Natural killer cell (primary cell): ENCODE results near the gene DPY19L3. TPM values are rescaled to one million over a fixed set of nuclear protein-coding genes. Genes with fewer than 3 reads are reported as not detected.

ENCODE experiments used
- ATAC-seq, 3 donors: fragments of 150-1000 bp in 2 of 3; fragments of 200-7000 bp in 1 of 3; cut with Tn5 transposase; 1 replicate in 1 of 3; 2 replicates in 2 of 3; pipeline ENCODE4 v1.10.0; 2021; ENCODE audit warnings: mild to moderate bottlenecking in 2 of 3, moderate library complexity in 2 of 3
- DNase-seq, 2 donors: peaks; one replicate each; pipeline versions ENCODE4 v3.0.0 to v3.0.0-alpha.2; 2013 to 2021; ENCODE audit warnings: mixed read lengths in 1 of 2
- H3K27ac ChIP-seq: one replicate; pipeline ENCODE4 v1.5.1; 2013; ENCODE audit warnings: mild to moderate bottlenecking, low read length
- H3K27me3 ChIP-seq: one replicate; pipeline ENCODE4 v1.6.1; 2013; ENCODE audit warnings: low read length; ENCODE audit not compliant: control insufficient read depth, insufficient read depth
- H3K36me3 ChIP-seq: one replicate; pipeline ENCODE4 v1.6.1; 2013; ENCODE audit warnings: low read length; ENCODE audit not compliant: control insufficient read depth, insufficient read depth
- H3K4me1 ChIP-seq: one replicate; pipeline ENCODE4 v1.6.1; 2013; ENCODE audit warnings: low read length; ENCODE audit not compliant: control insufficient read depth, insufficient read depth
- H3K4me3 ChIP-seq: one replicate; pipeline ENCODE4 v1.5.1; 2013; ENCODE audit warnings: low read length
- H3K9me3 ChIP-seq: one replicate; pipeline ENCODE4 v1.6.1; 2013; ENCODE audit warnings: low read length; ENCODE audit not compliant: control insufficient read depth, insufficient read depth
- H3K27ac Mint-ChIP-seq, 2 donors: one replicate each; pipeline ENCODE4 v1.8.0; 2022; ENCODE audit warnings: mild to moderate bottlenecking in 2 of 2, mixed read lengths in 2 of 2, moderate library complexity in 1 of 2
- H3K27me3 Mint-ChIP-seq, 2 donors: one replicate each; pipeline ENCODE4 v1.8.0; 2022; ENCODE audit warnings: low read depth in 2 of 2, mixed read lengths in 2 of 2
- H3K36me3 Mint-ChIP-seq: one replicate; pipeline ENCODE4 v1.8.0; 2022; ENCODE audit warnings: mixed read lengths
- H3K4me1 Mint-ChIP-seq, 2 donors: one replicate each; pipeline ENCODE4 v1.8.0; 2022; ENCODE audit warnings: mixed read lengths in 2 of 2
- H3K4me3 Mint-ChIP-seq: one replicate; pipeline ENCODE4 v1.8.0; 2022; ENCODE audit warnings: mild to moderate bottlenecking, moderate library complexity, mixed read lengths
- H3K9me3 Mint-ChIP-seq, 2 donors: one replicate each; pipeline ENCODE4 v1.8.0; 2022; ENCODE audit warnings: mixed read lengths in 2 of 2
- CTCF ChIP-seq: fragments of 200-600 bp; IDR thresholded peaks from one replicate; pipeline ENCODE4 v1.8.0; 2022; ENCODE audit warnings: antibody characterized with exemption
- WGBS: methylation state at CpG from one replicate; pipeline ENCODE4 v1.1.7; 2013; ENCODE audit warnings: missing lambda C conversion rate; ENCODE audit not compliant: insufficient coverage; 5-methylcytosine and 5-hydroxymethylcytosine counted together
- intact Hi-C: fragments of 100-400 bp; cut with micrococcal nuclease; formaldehyde crosslinking; loops from one replicate; pipeline ENCODE4 v1.14.2; 2022
- total RNA-seq, 4 donors: library from RNA; stranded (reverse); fragments of 120-200 nt in 1 of 4; gene quantifications; one replicate each; pipeline versions ENCODE4 v1.2.3 to v1.2.4, GENCODE V29; 2013 to 2022

Gene DPY19L3
- total RNA-seq, 3 donors from 2014 or later (not counting 1 experiment from before 2014, with no cell fraction given) = 26.7 to 28.1 (median 27.6) TPM

- TF ChIP-seq CTCF = no peak
- intact Hi-C loops = no loop called here
- Histone ChIP-seq H3K4me3 (no peak overlapping the region), H3K27me3 (no peaks in the 10 kb centered on the region), H3K27ac (no peak overlapping the region), H3K9me3 (no peaks in the 10 kb centered on the region), H3K4me1 (no peaks in the 10 kb centered on the region), H3K36me3 (peaks cover 37% of the 10 kb centered on the region)
- H3K9me3 Mint-ChIP-seq = no peaks in the 10 kb centered on the region
- peaks cover 0 to 6% of the 10 kb centered on the region in 2 donors for H3K4me1 Mint-ChIP-seq
- H3K27me3 Mint-ChIP-seq = no peaks in the 10 kb centered on the region
- peak overlapping the region; percentile 40 to 45 for H3K27ac Mint-ChIP-seq
- peaks cover 26% of the 10 kb centered on the region for H3K36me3 Mint-ChIP-seq
- WGBS = 96% methylated on average over 3 of the region's 3 CpGs
- DNase-seq (no peak), ATAC-seq (no peak)
- H3K4me3 Mint-ChIP-seq = no peak overlapping the region
These were observed 25.3 kb upstream of the DPY19L3 start for GRCh38 chr19:32380269-32380668.

- Histone ChIP-seq H3K9me3 (no peaks in the 10 kb centered on the region), H3K4me3 (no peak overlapping the region), H3K4me1 (no peaks in the 10 kb centered on the region), H3K27me3 (no peaks in the 10 kb centered on the region), H3K27ac (no peak overlapping the region), H3K36me3 (peaks cover 26% of the 10 kb centered on the region)
- Mint-ChIP-seq H3K27me3 (no peaks in the 10 kb centered on the region), H3K4me1 (peaks cover 0 to 2% of the 10 kb centered on the region in 2 donors), H3K27ac (peak overlapping the region in 1 of 2 donors; percentile 13), H3K9me3 (no peaks in the 10 kb centered on the region), H3K36me3 (peaks cover 4% of the 10 kb centered on the region), H3K4me3 (no peak overlapping the region)
- ATAC-seq = no peak
- intact Hi-C loops = no loop called here
- 95% methylated on average over 5 of the region's 7 CpGs for WGBS
- DNase-seq = no peak
- no peak for TF ChIP-seq CTCF
These were observed 17.7 kb upstream of the DPY19L3 start for GRCh38 chr19:32387701-32388392.

- Histone ChIP-seq H3K4me1 (no peaks in the 10 kb centered on the region), H3K4me3 (no peak overlapping the region), H3K27me3 (no peaks in the 10 kb centered on the region), H3K36me3 (peaks cover 20% of the 10 kb centered on the region), H3K27ac (no peak overlapping the region), H3K9me3 (no peaks in the 10 kb centered on the region)
- Mint-ChIP-seq H3K4me1 (no peaks in the 10 kb centered on the region), H3K27me3 (no peaks in the 10 kb centered on the region), H3K9me3 (no peaks in the 10 kb centered on the region), H3K27ac (no peak overlapping the region), H3K36me3 (no peaks in the 10 kb centered on the region), H3K4me3 (no peak overlapping the region)
- intact Hi-C loops = no loop called here
- ATAC-seq = no peak
- TF ChIP-seq CTCF = no peak
- 100% methylated on average over 2 of the region's 3 CpGs for WGBS
- DNase-seq = no peak
These were observed 17.1 kb upstream of the DPY19L3 start for GRCh38 chr19:32388393-32388855.

- H3K4me3 ChIP-seq = no peak overlapping the region
- Mint-ChIP-seq H3K4me1 (no peaks in the 10 kb centered on the region), H3K9me3 (no peaks in the 10 kb centered on the region), H3K36me3 (no peaks in the 10 kb centered on the region), H3K4me3 (no peak overlapping the region), H3K27ac (no peak overlapping the region), H3K27me3 (no peaks in the 10 kb centered on the region)
- TF ChIP-seq CTCF = no peak
- no peaks in the 10 kb centered on the region for H3K9me3 ChIP-seq
- no peak for DNase-seq
- no peak for ATAC-seq
- no peak overlapping the region for H3K27ac ChIP-seq
- intact Hi-C loops = no loop called here
- no peaks in the 10 kb centered on the region for H3K4me1 ChIP-seq
- no peaks in the 10 kb centered on the region for H3K27me3 ChIP-seq
- WGBS = 100% methylated on average over 2 of the region's 3 CpGs
- H3K36me3 ChIP-seq = no peaks in the 10 kb centered on the region
These were observed 12.7 kb upstream of the DPY19L3 start for GRCh38 chr19:32392901-32393300.
